GM19035 (cell line): ENCODE results near the gene TIGD3.
A peak's percentile ranks its signal among the peaks of the same experiment; 100 is the strongest.
"Not testable (repeated sequence)": the region's sequence is repeated elsewhere in the genome, so short reads cannot be mapped to it uniquely, and the experiment has no call there.

Experiments used
- ATAC-seq: cut with Tn5 transposase; IDR thresholded peaks from one replicate; pipeline ENCODE4 v1.9.1; 2021; ENCODE audit not compliant: unreplicated experiment

TIGD3 gene

GRCh38 chr11:65325435-65325834 is 29.1 kb upstream of the TIGD3 start:
- ATAC-seq, result no peak

GRCh38 chr11:65327021-65327420 is 27.5 kb upstream of the TIGD3 start:
- no peak for ATAC-seq

DNA sequence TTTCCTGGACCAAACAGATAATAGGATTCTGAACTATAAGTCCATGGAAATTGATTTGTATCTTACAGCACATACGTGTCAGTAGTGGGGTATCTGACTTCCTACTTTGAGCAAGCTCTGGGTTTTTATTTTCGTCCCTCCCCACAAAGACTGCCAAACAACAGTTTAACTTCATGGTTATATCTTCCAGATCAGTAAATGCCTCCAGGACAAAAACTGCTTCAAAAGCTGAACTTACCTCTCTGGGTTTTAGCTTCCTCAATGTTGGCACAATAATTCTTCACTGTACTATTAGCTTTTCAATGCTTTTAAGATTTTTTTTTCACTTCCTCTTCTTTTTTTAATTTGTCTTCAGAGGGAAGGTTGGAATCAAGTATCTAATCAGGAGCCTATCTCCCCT is 25.1 kb upstream of the TIGD3 start:
- no peak for ATAC-seq

DNA sequence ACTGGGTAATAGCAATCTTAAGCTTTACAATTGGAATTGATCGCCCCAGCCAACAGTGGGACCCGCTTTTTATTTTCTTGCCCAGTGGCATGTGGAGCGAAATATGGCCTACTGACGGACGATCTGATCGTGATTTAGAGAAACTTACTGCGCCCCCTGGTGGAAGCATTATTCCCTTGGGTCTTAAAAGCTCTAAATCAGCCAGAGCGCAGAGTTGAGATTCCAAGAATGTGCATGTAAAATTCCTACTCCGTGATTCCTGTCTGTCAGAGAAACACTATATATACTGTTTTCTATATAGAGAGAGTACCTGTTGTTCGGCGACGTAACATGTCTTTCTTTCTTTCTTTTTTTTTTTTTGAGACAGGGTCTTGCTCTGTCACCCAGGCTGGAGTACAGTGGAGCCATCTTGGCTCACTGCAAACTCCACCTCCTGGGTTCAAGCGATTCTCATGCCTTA is 24.6 kb upstream of the TIGD3 start:
- no peak for ATAC-seq

GRCh38 chr11:65330544-65330943 is 24.0 kb upstream of the TIGD3 start:
- no peak for ATAC-seq

DNA sequence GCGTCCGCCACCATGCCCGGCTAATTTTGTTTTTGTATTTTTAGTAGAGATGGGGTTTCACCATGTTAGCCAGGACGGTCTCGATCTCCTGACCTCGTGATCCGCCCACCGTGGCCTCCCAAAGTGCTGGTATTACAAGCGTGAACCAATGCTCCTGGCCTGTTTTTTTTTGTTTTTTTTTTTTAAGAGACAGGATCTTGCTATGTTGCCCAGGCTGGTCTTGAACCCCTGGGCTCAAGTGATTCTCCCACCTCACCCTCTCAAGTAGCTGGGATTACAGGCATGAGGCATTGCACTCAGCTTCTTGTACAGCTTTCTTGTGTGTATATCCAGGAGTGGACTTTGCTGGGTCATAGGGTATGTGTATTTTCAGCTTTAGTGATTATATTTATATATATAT is 22.0 kb upstream of the TIGD3 start:
- ATAC-seq, result not testable (repeated sequence)

- ATAC-seq, result no peak
Observed at GRCh38 chr11:65334696-65335295, 19.8 kb upstream of the TIGD3 start.

DNA sequence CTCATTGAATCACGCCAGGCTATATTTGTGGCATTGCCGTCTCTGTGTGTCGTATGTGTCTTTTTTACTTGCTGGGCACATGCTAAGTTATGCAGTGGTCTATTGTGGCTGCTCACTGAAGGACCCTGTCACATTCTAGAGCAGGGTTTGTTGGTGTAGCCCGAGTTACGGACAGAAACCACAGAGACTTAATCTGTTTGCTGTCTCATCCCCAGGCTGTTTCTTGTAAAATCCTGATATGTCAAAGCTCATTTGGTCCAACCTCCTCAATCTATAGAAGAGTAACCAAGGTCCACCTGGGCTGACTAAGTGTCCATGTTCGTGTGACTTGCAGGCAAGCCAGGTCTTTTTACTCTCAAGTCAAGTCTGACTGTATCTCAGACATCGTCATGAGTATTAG is 15.9 kb upstream of the TIGD3 start:
- no peak for ATAC-seq

DNA sequence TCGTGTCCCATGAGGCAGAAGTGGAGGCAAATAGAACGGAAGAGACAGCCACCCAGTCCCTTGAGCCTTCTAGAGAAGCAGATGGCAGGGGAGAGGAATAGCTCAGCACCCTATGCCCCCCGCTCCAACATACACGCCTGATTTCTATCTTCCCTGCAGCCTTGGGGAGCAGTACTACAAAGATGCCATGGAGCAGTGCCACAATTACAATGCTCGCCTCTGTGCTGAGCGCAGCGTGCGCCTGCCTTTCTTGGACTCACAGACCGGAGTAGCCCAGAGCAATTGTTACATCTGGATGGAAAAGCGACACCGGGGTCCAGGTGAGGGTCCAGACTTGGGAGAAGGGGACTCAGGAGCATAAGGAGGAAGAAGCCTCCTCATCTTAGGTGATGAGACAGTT is 14.3 kb upstream of the TIGD3 start:
- ATAC-seq, result no peak

- no peak for ATAC-seq
Observed at GRCh38 chr11:65341856-65342255, 12.7 kb upstream of the TIGD3 start.

GRCh38 chr11:65351511-65351910 is 3.0 kb upstream of the TIGD3 start:
- ATAC-seq, result no peak

DNA sequence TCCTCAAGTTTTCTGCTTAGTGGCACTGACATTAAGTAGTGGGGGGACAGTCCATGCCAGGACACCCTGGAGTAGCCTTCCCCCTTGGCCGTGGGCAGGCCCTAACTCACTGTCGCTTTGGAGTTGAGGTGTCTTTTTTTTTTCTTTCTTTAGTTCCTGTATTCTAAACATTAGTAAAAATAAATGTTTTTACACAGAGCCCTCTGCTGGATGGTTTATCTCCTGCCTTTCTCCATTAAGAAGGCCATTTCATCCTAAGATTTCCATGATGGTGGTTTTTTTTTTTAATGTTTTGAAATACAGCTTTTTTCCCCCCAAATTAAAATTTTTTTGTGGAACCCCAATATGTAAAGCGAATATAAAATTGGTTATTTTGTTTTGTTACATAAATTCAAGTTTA is 1.8 kb upstream of the TIGD3 start:
- no peak for ATAC-seq

GRCh38 chr11:65353376-65353775 is 1.2 kb upstream of the TIGD3 start:
- no peak for ATAC-seq

DNA sequence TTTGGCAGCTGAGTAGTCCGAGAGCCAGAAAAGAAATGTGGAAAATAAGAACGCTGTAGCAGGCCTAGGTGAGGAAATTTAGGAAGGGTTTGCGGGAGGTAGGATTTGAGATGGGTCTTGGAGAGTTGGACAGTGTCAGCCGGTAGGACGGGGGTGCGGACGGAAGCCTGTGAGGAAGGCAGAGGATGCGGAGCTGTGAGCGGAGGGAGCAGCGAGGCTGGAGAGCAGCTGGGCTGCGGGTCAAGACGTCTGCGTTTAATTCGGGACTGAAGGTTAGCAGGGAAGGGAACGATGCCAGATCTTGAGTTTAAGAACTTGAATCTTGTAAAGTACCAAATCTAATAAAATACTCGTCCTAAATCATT is 669 bp upstream of the TIGD3 start:
- ATAC-seq, result no peak

- ATAC-seq, result peak; percentile 30
Observed at GRCh38 chr11:65355013-65355775, 643 bp downstream of the TIGD3 start.

- no peak for ATAC-seq
Observed at GRCh38 chr11:65355776-65356393, 1.3 kb downstream of the TIGD3 start.

GRCh38 chr11:65356394-65356972 is 1.9 kb downstream of the TIGD3 start:
- ATAC-seq, result no peak

- no peak for ATAC-seq
Observed at GRCh38 chr11:65357856-65358356, 3.4 kb downstream of the TIGD3 start.

GRCh38 chr11:65362320-65362931 is 7.9 kb downstream of the TIGD3 start:
- no peak for ATAC-seq

DNA sequence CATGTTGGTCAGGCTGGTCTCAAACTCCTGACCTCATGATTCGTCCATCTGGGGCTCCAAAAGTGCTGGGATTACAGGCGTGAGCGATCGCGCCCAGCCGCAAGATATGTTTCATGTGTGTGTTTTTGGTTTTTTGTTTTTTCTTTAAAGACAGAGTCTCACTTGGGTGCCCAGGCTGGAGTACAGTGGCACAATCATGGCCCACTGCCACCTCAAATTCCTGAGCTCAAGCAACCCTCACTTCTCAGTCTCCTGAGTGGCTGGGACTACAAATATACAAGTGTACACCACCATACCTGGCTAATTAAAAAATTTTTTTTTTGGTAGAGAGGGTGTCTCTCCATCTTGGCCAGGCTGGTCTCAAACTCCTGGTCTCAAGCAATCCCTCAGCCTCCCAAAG is 8.4 kb downstream of the TIGD3 start:
- no peak for ATAC-seq

DNA sequence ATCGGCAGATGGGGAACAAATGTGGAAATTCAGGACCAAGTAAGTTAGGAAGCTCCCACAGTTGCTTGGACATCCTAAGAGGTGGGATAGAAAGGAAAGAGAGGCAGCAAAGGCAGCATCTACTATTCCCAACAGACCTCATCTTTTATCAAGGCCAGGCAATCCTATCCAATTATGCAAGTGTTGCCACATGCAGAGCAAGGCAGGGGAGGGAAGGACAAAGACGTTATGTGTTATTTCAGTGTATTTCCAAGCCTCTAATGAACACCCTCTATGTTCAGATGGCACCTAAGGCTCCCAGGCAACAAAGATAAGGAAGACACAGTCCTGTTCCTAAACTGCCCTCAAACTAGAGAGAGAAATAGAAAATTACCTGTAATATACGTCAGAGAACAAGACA is 9.2 kb downstream of the TIGD3 start:
- ATAC-seq, result no peak
